Measurements from ENCODE around the gene OR52B6. TPM values are rescaled to one million over a fixed set of nuclear protein-coding genes. Genes with fewer than 3 reads are reported as not detected.

OR52B6 gene
- total and polyA plus RNA-seq, 2 of the 13 experiments (the other 11 are each of a cell fraction or from before 2014, with no cell fraction given) = not detected

- TF ChIP-seq TERF1 (CRISPR knock-in tag; IDR thresholded peaks at IDR 0.05) = no peak
Measured at GRCh38 chr11:5547982-5548381, 32.7 kb upstream of the OR52B6 start (continued).

GRCh38 chr11:5548440-5548839 lies 32.2 kb upstream of the OR52B6 start, which contains the start of gene OR52H1:
Gene OR52H1 (minus strand): TSS chr11:5548540. CDS start chr11:5545505, 3,035 bp downstream.
- intact Hi-C loops (cut with micrococcal nuclease; ENCODE audit: unreplicated experiment) (no loop called here), in situ Hi-C loops (cut with HindIII; ENCODE audit: extremely low pct_ligation_motif_present, low pct_unique_long_range_greater_than_20kb) (no loop called here)
- Histone ChIP-seq H3K36me3 (replicated peaks in 1 of 2; ENCODE audit: control insufficient read depth in 1 of 2, insufficient read depth in 2 of 2, low read length in 2 of 2) (no peaks in the 10 kb centered on the region), H3K4me1 (ENCODE audit: insufficient read depth, low read length) (no peaks in the 10 kb centered on the region), H3K4me2 (ENCODE audit: low read depth, low read length) (no peak within 1 kb of the TSS), H3K27me3 (ENCODE audit: control insufficient read depth in 1 of 2, insufficient read depth in 2 of 2, low read length in 2 of 2) (no peaks in the 10 kb centered on the region; a peak in 1 of 5 replicates), H3K4me3 (replicated peaks in 1 of 3; ENCODE audit: insufficient read depth in 1 of 3, low read depth in 2 of 3, low read length in 3 of 3) (no peak within 1 kb of the TSS), H3K9me3 (ENCODE audit: low read length) (no peaks in the 10 kb centered on the region), H2AFZ (ENCODE audit: low read length) (no peak within 1 kb of the TSS), H4K20me1 (ENCODE audit: insufficient read depth, low read length) (no peaks in the 10 kb centered on the region), H3K9ac (ENCODE audit: insufficient read depth, low read depth, low read length) (no peak within 1 kb of the TSS), H3K79me2 (ENCODE audit: insufficient read depth, low read length) (no peaks in the 10 kb centered on the region), H3K27ac (ENCODE audit: extremely low read length, insufficient read depth, low read length) (no peak within 1 kb of the TSS)
- 0% methylated on average over 1 of the region's 1 CpG for WGBS (ENCODE audit: low lambda C conversion rate)
- FAIRE-seq (no peak), DNase-seq (ENCODE audit: low spot score) (no peak), ATAC-seq (no peak)
- ChIA-PET CTCF (ENCODE audit: low intra/inter-chr PET ratio, low total read pairs) (no interaction called here), POLR2A (no interaction called here)
- TF ChIP-seq ZNF407 (CRISPR knock-in tag; IDR thresholded peaks at IDR 0.05; ENCODE audit: not compliant biosample characterization) = no peak
- no peak for TF ChIP-seq THYN1 (CRISPR knock-in tag; IDR thresholded peaks at IDR 0.05; ENCODE audit: borderline replicate concordance, low read depth)
- no peak for TF ChIP-seq ATAD3A (CRISPR knock-in tag; IDR thresholded peaks at IDR 0.05)
- TF ChIP-seq ZNF660 (CRISPR knock-in tag; IDR thresholded peaks at IDR 0.05; ENCODE audit: borderline replicate concordance, low read depth) = no peak
- BruUV-seq (replicated peaks) = no TSS peak
